GM11168 (cell line): ENCODE data around the gene LMAN2L.

ENCODE experiments used
- in situ Hi-C: fragments of 300-500 bp; cut with MboI; formaldehyde crosslinking; loops from one replicate; pipeline ENCODE4 v1.12.0; 2022; ENCODE audit warnings: low sequenced_read_pairs; ENCODE audit not compliant: unreplicated experiment

LMAN2L gene, protein sequence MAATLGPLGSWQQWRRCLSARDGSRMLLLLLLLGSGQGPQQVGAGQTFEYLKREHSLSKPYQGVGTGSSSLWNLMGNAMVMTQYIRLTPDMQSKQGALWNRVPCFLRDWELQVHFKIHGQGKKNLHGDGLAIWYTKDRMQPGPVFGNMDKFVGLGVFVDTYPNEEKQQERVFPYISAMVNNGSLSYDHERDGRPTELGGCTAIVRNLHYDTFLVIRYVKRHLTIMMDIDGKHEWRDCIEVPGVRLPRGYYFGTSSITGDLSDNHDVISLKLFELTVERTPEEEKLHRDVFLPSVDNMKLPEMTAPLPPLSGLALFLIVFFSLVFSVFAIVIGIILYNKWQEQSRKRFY

DNA sequence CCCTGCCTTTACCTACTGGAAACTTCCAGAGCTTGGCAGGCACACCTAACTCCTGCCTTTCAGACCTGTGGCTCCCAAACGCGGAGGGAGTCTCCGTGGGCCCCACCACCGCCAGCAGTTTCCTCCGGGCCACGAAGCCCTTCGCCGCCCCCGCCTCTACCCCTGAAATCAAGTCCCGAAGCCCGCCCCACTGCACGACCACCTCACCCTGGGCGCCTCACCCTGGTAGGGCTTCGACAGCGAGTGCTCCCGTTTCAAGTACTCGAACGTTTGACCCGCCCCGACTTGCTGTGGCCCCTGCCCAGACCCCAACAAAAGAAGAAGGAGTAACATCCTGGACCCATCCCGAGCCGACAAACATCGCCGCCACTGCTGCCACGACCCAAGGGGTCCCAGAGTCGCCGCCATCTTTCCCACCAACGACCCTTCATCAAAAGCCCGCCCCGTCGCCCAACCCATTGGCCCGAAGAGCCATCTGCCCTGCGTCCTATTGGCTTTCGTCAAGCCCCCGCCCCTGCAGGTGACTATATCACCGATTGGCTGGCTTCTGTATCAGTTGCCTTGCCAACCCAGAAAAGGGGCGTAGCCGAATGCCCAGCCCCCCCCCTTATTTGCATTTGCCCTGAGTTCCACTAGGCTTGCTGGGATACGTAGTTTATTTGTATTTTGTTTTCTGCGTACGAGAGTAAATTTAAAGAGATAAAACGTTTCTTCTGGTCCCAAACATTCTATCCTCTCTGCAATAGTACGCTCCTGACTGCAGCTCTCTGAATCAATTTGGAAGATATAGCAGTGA, at the start of gene LMAN2L:
Gene LMAN2L, minus strand, starts transcription at position 432 of the 796 bp plus-strand sequence. Its CDS starts 24 bp downstream, at position 408.
- in situ Hi-C loops, result no loop called here

- in situ Hi-C loops, result no loop called here
Measured at GRCh38 chr2:96789245-96789617, 49.4 kb upstream of the LMAN2L start.

- in situ Hi-C loops, result no loop called here
Measured at GRCh38 chr2:96788442-96789244, 48.8 kb upstream of the LMAN2L start.

GRCh38 chr2:96787411-96787810, 47.5 kb upstream of the LMAN2L start:
- in situ Hi-C loops, result no loop called here

DNA sequence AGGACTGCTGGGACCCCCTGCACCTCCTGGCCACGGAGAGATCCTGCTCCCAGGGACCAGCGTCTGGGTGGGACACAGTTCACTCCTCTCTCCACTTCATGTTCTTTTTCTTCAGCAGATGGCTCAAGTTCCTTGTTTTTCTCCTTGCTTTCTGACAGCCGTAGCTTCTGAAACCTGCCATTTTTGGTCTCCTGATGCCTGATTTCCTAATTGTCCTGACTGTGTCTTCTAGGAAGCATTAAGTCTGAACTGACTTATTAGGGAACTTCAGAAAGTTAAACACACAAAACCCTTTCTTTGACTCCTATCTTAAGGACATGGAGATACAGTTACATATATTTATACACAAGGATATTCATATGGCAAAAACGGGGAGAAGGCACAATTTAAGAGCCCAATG, 43.5 kb upstream of the LMAN2L start:
- in situ Hi-C loops, result no loop called here

DNA sequence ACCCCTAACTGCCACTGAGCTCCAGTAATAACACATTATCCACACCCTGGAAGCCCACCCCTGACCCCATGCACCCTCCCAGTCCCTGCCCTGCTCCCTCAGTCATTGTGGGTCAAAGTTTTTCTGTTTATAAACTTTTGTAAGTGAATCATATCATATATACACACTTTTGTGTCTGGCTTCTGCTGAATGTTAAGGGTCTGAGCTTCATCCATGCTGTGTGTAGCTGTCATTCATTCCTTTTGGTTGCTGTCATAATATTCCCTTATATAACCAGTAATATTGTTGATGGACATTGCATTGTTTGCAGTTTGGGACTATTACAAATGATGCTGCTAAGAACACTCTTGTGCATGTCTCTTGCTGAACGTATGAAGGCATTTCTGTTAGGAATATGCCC, 35.3 kb upstream of the LMAN2L start:
- in situ Hi-C loops, result no loop called here

DNA sequence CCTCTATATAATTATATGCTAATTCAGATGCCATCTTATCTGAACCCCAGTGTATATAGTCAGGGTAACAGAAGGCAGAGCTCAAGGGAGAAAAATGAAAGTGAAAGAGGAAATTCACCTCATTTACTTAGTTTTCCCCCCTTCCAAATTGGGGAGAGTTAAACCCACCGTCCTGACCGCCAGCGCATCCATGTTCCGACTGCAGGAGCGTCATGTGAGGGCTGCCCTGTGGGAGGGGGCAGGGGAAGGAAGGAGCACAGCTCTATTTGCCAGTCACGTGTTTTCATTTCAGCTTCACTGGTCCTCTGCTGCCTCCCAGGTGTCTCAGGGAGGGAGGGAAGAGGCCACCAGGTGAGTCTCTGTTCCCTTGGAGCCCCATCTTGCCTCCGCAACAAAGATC, 34.1 kb upstream of the LMAN2L start:
- in situ Hi-C loops, result no loop called here

- in situ Hi-C loops, result no loop called here
Measured at GRCh38 chr2:96772903-96773671, 33.2 kb upstream of the LMAN2L start.

DNA sequence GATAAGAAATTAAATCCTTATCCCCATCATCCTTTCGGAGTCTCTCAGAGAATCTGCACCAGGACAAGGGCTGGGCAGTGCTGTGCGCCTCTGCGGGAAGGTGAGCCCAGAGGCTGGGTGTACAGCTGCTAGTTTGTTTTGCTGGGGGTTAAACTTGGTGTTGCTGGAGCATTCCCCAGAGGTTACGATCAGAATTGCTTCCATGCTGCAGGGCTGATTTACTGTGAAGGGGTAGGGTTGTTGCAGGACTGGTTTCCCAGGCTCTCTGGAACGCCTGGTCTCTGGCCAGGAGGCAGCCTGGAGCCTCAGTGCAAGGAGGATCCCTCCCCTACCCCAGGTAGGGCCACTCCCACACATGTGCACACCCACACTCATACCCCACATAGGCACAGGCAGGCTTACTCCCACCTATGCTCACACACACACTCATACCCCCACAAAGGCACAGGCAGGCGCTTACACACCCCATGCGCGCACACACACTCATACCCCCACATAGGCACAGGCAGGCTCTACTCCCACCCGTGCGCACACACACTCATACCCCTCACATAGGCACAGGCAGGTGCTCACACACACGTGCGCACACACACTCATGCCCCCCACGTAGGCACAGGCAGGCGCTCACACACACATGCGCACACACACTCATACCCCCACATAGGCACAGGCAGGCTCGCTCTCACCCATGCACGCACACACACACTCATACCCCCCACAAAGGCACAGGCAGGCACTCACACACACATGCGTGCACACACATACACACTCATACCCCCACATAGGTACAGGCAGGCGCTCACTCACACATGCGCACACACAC, 32.1 kb upstream of the LMAN2L start:
- in situ Hi-C loops, result no loop called here

- in situ Hi-C loops, result no loop called here
Measured at GRCh38 chr2:96770442-96771202, 30.8 kb upstream of the LMAN2L start.

- in situ Hi-C loops, result no loop called here
Measured at GRCh38 chr2:96769814-96770213, 29.9 kb upstream of the LMAN2L start.

DNA sequence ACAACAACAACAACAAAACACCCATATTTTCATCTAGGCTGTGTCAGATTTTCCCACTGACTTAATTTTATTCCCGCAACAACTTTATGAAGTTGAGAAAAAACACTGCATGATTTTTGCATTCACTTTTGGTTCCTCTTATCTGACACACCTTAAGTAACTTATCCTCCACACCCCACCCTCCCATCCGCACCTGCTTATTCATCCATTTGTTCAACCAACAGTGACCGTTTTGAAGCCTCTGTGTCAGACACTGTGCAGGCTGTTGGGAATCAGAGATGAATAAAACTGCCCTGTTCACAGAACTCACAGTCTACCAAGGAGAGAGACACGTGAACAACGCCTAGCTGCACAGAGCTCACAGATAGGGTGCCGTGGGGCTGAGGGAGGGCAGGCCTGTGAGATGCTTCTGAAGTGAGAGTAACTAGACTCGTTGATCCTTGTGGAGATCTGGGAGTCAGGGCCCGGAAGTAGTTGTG, 28.3 kb upstream of the LMAN2L start:
- in situ Hi-C loops, result no loop called here

- in situ Hi-C loops, result no loop called here
Measured at GRCh38 chr2:96767135-96767871, 27.4 kb upstream of the LMAN2L start.

GRCh38 chr2:96764253-96764637, 24.4 kb upstream of the LMAN2L start:
- in situ Hi-C loops, result no loop called here

DNA sequence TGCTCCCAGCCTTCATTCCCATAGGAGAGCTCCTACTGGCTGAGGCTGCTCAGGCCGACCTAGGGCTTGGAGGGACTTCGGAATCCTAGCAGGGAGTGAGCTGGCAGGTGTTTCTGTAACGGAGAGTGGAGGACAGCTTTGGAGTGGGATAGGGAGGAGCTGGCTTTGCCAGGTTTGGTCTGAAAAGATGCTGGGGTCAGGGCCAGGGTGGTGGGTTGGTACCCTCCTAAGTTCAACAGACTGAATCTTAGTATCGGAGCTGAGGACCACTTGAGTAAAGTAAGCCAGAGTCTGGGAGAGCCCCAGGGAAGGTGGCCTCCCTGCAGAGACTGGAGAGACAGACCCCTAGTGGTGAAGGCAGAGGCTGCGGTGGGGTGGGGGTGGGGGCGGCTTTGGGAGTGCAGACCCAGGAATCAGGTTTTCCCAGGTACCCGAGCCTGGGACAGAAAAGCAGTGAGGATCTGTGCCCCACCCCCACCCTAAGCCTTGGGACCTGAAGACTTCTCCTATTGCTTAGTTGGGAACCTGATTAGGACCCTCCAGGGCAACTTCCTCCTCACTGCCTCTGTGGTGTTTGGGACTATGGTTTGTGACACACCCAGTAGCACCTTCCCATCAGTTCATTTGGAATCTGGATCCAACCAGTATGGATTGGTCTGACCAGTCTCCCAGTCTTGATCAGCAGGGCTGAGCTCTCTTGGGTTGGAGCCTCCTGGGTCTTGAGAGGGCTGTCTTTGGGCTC, 23.8 kb upstream of the LMAN2L start:
- in situ Hi-C loops, result no loop called here

- in situ Hi-C loops, result no loop called here
Measured at GRCh38 chr2:96762529-96763311, 22.9 kb upstream of the LMAN2L start.
